Lung (tissue), 10 donors: Measurements from ENCODE around the gene PGAM2. TPM values are rescaled to one million over a fixed set of nuclear protein-coding genes. Genes with fewer than 3 reads are reported as not detected.
A peak's percentile ranks its signal among the peaks of the same experiment; 100 is the strongest.
"Not testable (repeated sequence)": the region's sequence is repeated elsewhere in the genome, so short reads cannot be mapped to it uniquely, and the experiment has no call there.

Experiments used
- ATAC-seq: fragments of 200-7000 bp; cut with Tn5 transposase; one replicate; pipeline ENCODE4 v1.9.1; 2020; ENCODE audit warnings: moderate number of reproducible peaks; ENCODE audit not compliant: insufficient read depth, low FRiP score
- DNase-seq, 3 donors: peaks; one replicate each; pipeline ENCODE4 v3.0.0-alpha.2; 2013 to 2017
- H3K27ac ChIP-seq, 2 donors: one replicate each; pipeline ENCODE4 v1.5.1; 2013; ENCODE audit warnings: mild to moderate bottlenecking in 2 of 2, moderate library complexity in 2 of 2, control low read depth in 1 of 2, inconsistent platforms in 1 of 2, low read depth in 1 of 2, low read length in 1 of 2
- H3K27me3 ChIP-seq, 3 donors: one replicate each; pipeline ENCODE4 v1.5.1; 2013; ENCODE audit warnings: low read length in 2 of 3; ENCODE audit not compliant: control insufficient read depth in 3 of 3, insufficient read depth in 3 of 3
- H3K36me3 ChIP-seq, 4 donors: one replicate each; pipeline ENCODE4 v1.5.1; 2013; ENCODE audit warnings: low read length in 4 of 4, mild to moderate bottlenecking in 1 of 4, moderate library complexity in 1 of 4; ENCODE audit not compliant: control insufficient read depth in 4 of 4, insufficient read depth in 4 of 4
- H3K4me1 ChIP-seq, 5 donors: one replicate each; pipeline ENCODE4 v1.5.1; 2013; ENCODE audit warnings: low read length in 5 of 5, mild to moderate bottlenecking in 2 of 5, moderate library complexity in 1 of 5; ENCODE audit not compliant: control insufficient read depth in 5 of 5, insufficient read depth in 5 of 5
- H3K4me3 ChIP-seq: one replicate; pipeline ENCODE4 v1.5.1; 2013; ENCODE audit warnings: mild to moderate bottlenecking, control low read depth, moderate library complexity
- H3K9ac ChIP-seq, 2 donors: one replicate each; pipeline ENCODE4 v1.5.1; 2013; ENCODE audit warnings: low read length in 2 of 2, control low read depth in 1 of 2; ENCODE audit not compliant: insufficient read depth in 1 of 2
- H3K9me3 ChIP-seq, 4 donors: one replicate each; pipeline ENCODE4 v1.5.1; 2013; ENCODE audit warnings: low read length in 3 of 4, mild to moderate bottlenecking in 1 of 4, moderate library complexity in 1 of 4; ENCODE audit not compliant: control insufficient read depth in 4 of 4, insufficient read depth in 3 of 4
- WGBS, 2 donors: extraction: QIAGEN DNeasy Blood & Tissue Kit; methylation state at CpG; one replicate each; pipeline ENCODE4 v1.1.7; 2013; 5-methylcytosine and 5-hydroxymethylcytosine counted together
- polyA plus RNA-seq, 2 donors: library from polyadenylated mRNA; stranded (reverse); fragments of 200-250 nt; gene quantifications; one replicate each; pipeline ENCODE4 v1.2.1, GENCODE V29; 2013
- total RNA-seq, 2 donors: library from RNA; depleted of rRNA in 1 of 2; stranded (reverse); fragments of >200 nt in 1 of 2; gene quantifications; one replicate each; pipeline ENCODE4 v1.2.1, GENCODE V29; 2014 to 2021
- donor health status: Bipolar disorder and iron deficiency.
- donor health status: healthy.
- donor health status: DM: yes; HTN: yes; CAD: no.

The PGAM2 gene
- total and polyA plus RNA-seq, 4 donors, result 0.63 to 0.85 (median 0.83) TPM; not detected in 1

GRCh38 chr7:44037951-44038350, 27.4 kb downstream of the PGAM2 start:
- not testable (repeated sequence) for DNase-seq, H3K4me1 ChIP-seq, H3K27ac ChIP-seq, ATAC-seq, H3K9ac ChIP-seq, H3K4me3 ChIP-seq, H3K36me3 ChIP-seq, H3K27me3 ChIP-seq, H3K9me3 ChIP-seq
- 80 to 91% methylated on average over 2 of the region's 2 CpGs for WGBS, 2 donors

- not testable (repeated sequence) for H3K4me3 ChIP-seq, H3K27me3 ChIP-seq, H3K36me3 ChIP-seq, H3K9ac ChIP-seq, H3K9me3 ChIP-seq, H3K4me1 ChIP-seq, H3K27ac ChIP-seq, DNase-seq
- peak; percentile 6 for ATAC-seq
- 68% methylated on average over 10 of the region's 10 CpGs; no CpG with 5 or more reads in 1 of the 2 donors for WGBS, 2 donors
Observed at GRCh38 chr7:44036364-44036763, 29.0 kb downstream of the PGAM2 start.

GRCh38 chr7:44033971-44034844, 31.2 kb downstream of the PGAM2 start:
- not testable (repeated sequence) for ATAC-seq, H3K27me3 ChIP-seq, H3K4me3 ChIP-seq, H3K36me3 ChIP-seq, H3K4me1 ChIP-seq, DNase-seq, H3K27ac ChIP-seq, H3K9me3 ChIP-seq, H3K9ac ChIP-seq
- WGBS, 2 donors, result 95 to 97% methylated on average over 10 to 17 of the region's 18 CpGs

GRCh38 chr7:44032031-44032430, 33.3 kb downstream of the PGAM2 start:
- ATAC-seq, H3K9ac ChIP-seq, H3K9me3 ChIP-seq, H3K27me3 ChIP-seq, H3K36me3 ChIP-seq, H3K4me3 ChIP-seq, H3K27ac ChIP-seq, H3K4me1 ChIP-seq, DNase-seq: not testable (repeated sequence)
- WGBS, 2 donors, result 90 to 96% methylated on average over 4 to 6 of the region's 6 CpGs

- DNase-seq, H3K36me3 ChIP-seq, H3K27me3 ChIP-seq, H3K9me3 ChIP-seq, H3K4me1 ChIP-seq, H3K4me3 ChIP-seq, H3K9ac ChIP-seq, H3K27ac ChIP-seq, ATAC-seq: not testable (repeated sequence)
- WGBS, 2 donors, result 92 to 93% methylated on average over 12 of the region's 13 CpGs
Observed at GRCh38 chr7:44031319-44031718, 34.0 kb downstream of the PGAM2 start.

- WGBS, 2 donors, result 78 to 84% methylated on average over 3 to 4 of the region's 5 CpGs
- ATAC-seq, H3K9ac ChIP-seq: not testable (repeated sequence)
Observed at GRCh38 chr7:44030029-44030428, 35.3 kb downstream of the PGAM2 start.

GRCh38 chr7:44029433-44029832, 35.9 kb downstream of the PGAM2 start:
- not testable (repeated sequence) for H3K4me3 ChIP-seq, H3K27me3 ChIP-seq, ATAC-seq, DNase-seq, H3K27ac ChIP-seq, H3K4me1 ChIP-seq, H3K36me3 ChIP-seq, H3K9me3 ChIP-seq, H3K9ac ChIP-seq
- 74 to 88% methylated on average over 4 of the region's 11 CpGs for WGBS, 2 donors

More at GRCh38 chr7:44030029-44030428, 35.3 kb downstream of the PGAM2 start:
- not testable (repeated sequence) for H3K36me3 ChIP-seq, H3K4me1 ChIP-seq, DNase-seq, H3K9me3 ChIP-seq, H3K27me3 ChIP-seq, H3K27ac ChIP-seq, H3K4me3 ChIP-seq

GRCh38 chr7:44022796-44023467, 42.4 kb downstream of the PGAM2 start:
- not testable (repeated sequence) for DNase-seq, ATAC-seq, H3K4me3 ChIP-seq, H3K9ac ChIP-seq, H3K9me3 ChIP-seq, H3K27me3 ChIP-seq, H3K4me1 ChIP-seq, H3K36me3 ChIP-seq, H3K27ac ChIP-seq
- 75 to 86% methylated on average over 6 of the region's 6 CpGs for WGBS, 2 donors
